ENCODE data around the gene FIGNL1. TPM values are rescaled to one million over a fixed set of nuclear protein-coding genes. Genes with fewer than 3 reads are reported as not detected.

FIGNL1 gene
- total RNA-seq, 1 experiment from 2014 or later: 13.8 TPM

DNA sequence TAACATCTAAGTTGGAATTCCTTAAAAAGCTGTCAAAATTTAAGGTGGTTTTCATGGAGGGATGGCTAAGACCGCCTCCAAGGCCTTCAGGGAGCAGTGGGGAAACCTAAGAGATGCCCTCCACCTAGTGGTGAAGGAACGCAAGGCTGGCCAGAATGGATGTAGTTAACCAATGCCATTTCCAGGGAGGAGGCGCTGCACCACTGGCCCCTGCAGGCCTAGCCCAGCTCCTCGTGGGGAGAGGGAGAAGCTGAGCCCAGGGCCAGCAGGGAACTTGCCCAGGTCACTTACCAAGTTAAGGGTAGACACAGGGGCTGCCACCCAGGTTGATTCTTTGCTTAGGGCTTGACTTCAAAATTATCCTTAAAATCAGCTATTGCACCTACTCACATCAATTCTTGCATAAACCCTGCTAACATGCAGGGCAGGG lies 32.0 kb downstream of the FIGNL1 start:
- peak; percentile 90 for DNase-seq
- Histone ChIP-seq H2BK120ac (ENCODE audit: low read depth, low read length, poor library complexity, severe bottlenecking) (no peak overlapping the region), H3K9ac (ENCODE audit: extremely low read depth, insufficient read length, low read length) (no peak overlapping the region), H2BK20ac (ENCODE audit: low read depth, low read length, poor library complexity, severe bottlenecking) (no peak overlapping the region), H3K14ac (ENCODE audit: insufficient read depth, low read length) (no peak overlapping the region), H3K79me1 (ENCODE audit: insufficient read depth, low read depth, low read length, poor library complexity, severe bottlenecking) (no peaks in the 10 kb centered on the region), H2BK15ac (ENCODE audit: low read depth, low read length) (no peak overlapping the region), H3K18ac (ENCODE audit: insufficient read length, low read depth, low read length) (no peak overlapping the region), H3K9me3 (ENCODE audit: control insufficient read depth, low read depth, low read length) (no peaks in the 10 kb centered on the region), H4K8ac (replicated peaks; ENCODE audit: insufficient read length, low read depth, low read length) (no peak overlapping the region), H2AFZ (ENCODE audit: low read length) (no peak overlapping the region), H3K23me2 (ENCODE audit: insufficient read length, low read depth, low read length, poor library complexity, severe bottlenecking) (no peaks in the 10 kb centered on the region), H3K27me3 (ENCODE audit: insufficient read depth, low read length) (no peaks in the 10 kb centered on the region), H3K23ac (ENCODE audit: insufficient read length, low read depth, low read length) (no peak overlapping the region), H2BK12ac (ENCODE audit: insufficient read length, low read depth, low read length) (no peak overlapping the region), H3K27ac (ENCODE audit: insufficient read length, low read depth, low read length) (no peak overlapping the region), H3K79me2 (ENCODE audit: insufficient read depth, low read length) (no peaks in the 10 kb centered on the region), H3K56ac (ENCODE audit: insufficient read length, low read depth, low read length) (no peak overlapping the region), H4K5ac (ENCODE audit: insufficient read length, low read depth, low read length) (no peak overlapping the region), H3T11ph (ENCODE audit: low read length) (no peak overlapping the region), H3K4me1 (ENCODE audit: insufficient read depth, low read length) (peaks cover 2% of the 10 kb centered on the region; the same call in 1 of the 2 replicates), H3K4me2 (ENCODE audit: insufficient read depth, insufficient read length, low read length) (no peak overlapping the region), H2AK5ac (ENCODE audit: insufficient read length, low read length) (no peak overlapping the region), H4K91ac (ENCODE audit: insufficient read length, low read depth, low read length) (no peak overlapping the region), H2BK5ac (ENCODE audit: insufficient read length, low read length) (no peak overlapping the region), H4K20me1 (ENCODE audit: control insufficient read depth, insufficient read depth, insufficient read length) (no peaks in the 10 kb centered on the region), H3K4ac (ENCODE audit: low read depth, low read length) (no peak overlapping the region)
- Mint-ChIP-seq H3K4me3 (no peak overlapping the region), H3K27ac (no peak overlapping the region), H3K27me3 (ENCODE audit: low read depth) (peaks cover 1% of the 10 kb centered on the region; the same call in 1 of the 2 replicates), H3K4me1 (peaks cover 35 to 38% of the 10 kb centered on the region in 2 experiments), H3K9me3 (no peaks in the 10 kb centered on the region), H3K36me3 (ENCODE audit: insufficient read depth in 1 of 3, low read depth in 3 of 3) (no peaks in the 10 kb centered on the region)
- no CpG with 5 or more reads among the region's 4 CpGs for WGBS (ENCODE audit: extremely low coverage, insufficient read length, low lambda C conversion rate)
- TF ChIP-seq, protein P1, sequence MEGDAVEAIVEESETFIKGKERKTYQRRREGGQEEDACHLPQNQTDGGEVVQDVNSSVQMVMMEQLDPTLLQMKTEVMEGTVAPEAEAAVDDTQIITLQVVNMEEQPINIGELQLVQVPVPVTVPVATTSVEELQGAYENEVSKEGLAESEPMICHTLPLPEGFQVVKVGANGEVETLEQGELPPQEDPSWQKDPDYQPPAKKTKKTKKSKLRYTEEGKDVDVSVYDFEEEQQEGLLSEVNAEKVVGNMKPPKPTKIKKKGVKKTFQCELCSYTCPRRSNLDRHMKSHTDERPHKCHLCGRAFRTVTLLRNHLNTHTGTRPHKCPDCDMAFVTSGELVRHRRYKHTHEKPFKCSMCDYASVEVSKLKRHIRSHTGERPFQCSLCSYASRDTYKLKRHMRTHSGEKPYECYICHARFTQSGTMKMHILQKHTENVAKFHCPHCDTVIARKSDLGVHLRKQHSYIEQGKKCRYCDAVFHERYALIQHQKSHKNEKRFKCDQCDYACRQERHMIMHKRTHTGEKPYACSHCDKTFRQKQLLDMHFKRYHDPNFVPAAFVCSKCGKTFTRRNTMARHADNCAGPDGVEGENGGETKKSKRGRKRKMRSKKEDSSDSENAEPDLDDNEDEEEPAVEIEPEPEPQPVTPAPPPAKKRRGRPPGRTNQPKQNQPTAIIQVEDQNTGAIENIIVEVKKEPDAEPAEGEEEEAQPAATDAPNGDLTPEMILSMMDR (conservative IDR thresholded peaks at IDR 0.05): peak; percentile 94
